WTC11 (cell line): ENCODE measurements around the gene ADAP1. TPM values are rescaled to one million over a fixed set of nuclear protein-coding genes. Genes with fewer than 3 reads are reported as not detected.

ENCODE experiments used
- ATAC-seq: fragments of 200-7000 bp; cut with Tn5 transposase; 2 replicates; pipeline ENCODE4 v1.10.0; 2021; ENCODE audit warnings: mild to moderate bottlenecking, moderate library complexity
- CTCF ChIA-PET: fragments of 300-600 bp; sonication (Branson Sonifier 250); formaldehyde crosslinking; loops from one replicate; lab custom pipeline; 2021; ENCODE audit warnings: antibody characterized with exemption; lab: Charles Lee
- POLR2A ChIA-PET: fragments of 350-600 bp; sonication (Branson Sonifier 250); formaldehyde crosslinking; loops from one replicate; lab custom pipeline; 2021; ENCODE audit warnings: antibody characterized with exemption; lab: Charles Lee
- DNase-seq: peaks from one replicate; pipeline ENCODE4 v3.0.0; 2021; ENCODE audit warnings: low spot score
- H3K27ac Mint-ChIP-seq: 2 replicates; pipeline ENCODE4 v1.8.0; 2021; ENCODE audit warnings: mixed read lengths
- H3K27me3 Mint-ChIP-seq: 2 replicates; pipeline ENCODE4 v1.8.0; 2021; ENCODE audit warnings: low read depth, mild to moderate bottlenecking, moderate library complexity, mixed read lengths
- H3K36me3 Mint-ChIP-seq: 2 replicates; pipeline ENCODE4 v1.8.0; 2021; ENCODE audit warnings: mixed read lengths
- H3K4me1 Mint-ChIP-seq: 2 replicates; pipeline ENCODE4 v1.8.0; 2022; ENCODE audit warnings: mixed read lengths
- H3K4me3 Mint-ChIP-seq: 2 replicates; pipeline ENCODE4 v1.8.0; 2021; ENCODE audit warnings: mild to moderate bottlenecking, moderate library complexity, mixed read lengths
- H3K9me3 Mint-ChIP-seq: 2 replicates; pipeline ENCODE4 v1.8.0; 2021; ENCODE audit warnings: mixed read lengths
- ATF1 ChIP-seq: sonication (generic); formaldehyde crosslinking; IDR thresholded peaks from 2 replicates; pipeline ENCODE4 v1.8.1; 2023; ENCODE audit warnings: mild to moderate bottlenecking, moderate library complexity, missing genetic modification reagents
- CREB1 ChIP-seq: sonication (generic); formaldehyde crosslinking; IDR thresholded peaks from 2 replicates; pipeline ENCODE4 v1.8.0; 2023; ENCODE audit warnings: mild to moderate bottlenecking, missing genetic modification reagents
- CREM ChIP-seq: sonication (generic); formaldehyde crosslinking; IDR thresholded peaks from 2 replicates; pipeline ENCODE4 v1.8.1; 2022; ENCODE audit warnings: mild to moderate bottlenecking, missing genetic modification reagents, moderate library complexity
- FOXJ3 ChIP-seq: sonication (generic); formaldehyde crosslinking; IDR thresholded peaks from 2 replicates; pipeline ENCODE4 v1.9.0; 2021; ENCODE audit warnings: missing genetic modification reagents, mild to moderate bottlenecking, borderline replicate concordance
- FOXP1 ChIP-seq: sonication (generic); formaldehyde crosslinking; IDR thresholded peaks from 2 replicates; pipeline ENCODE4 v1.8.0; 2022; ENCODE audit warnings: missing genetic modification reagents, mild to moderate bottlenecking, moderate library complexity, borderline replicate concordance
- JUN ChIP-seq: sonication (generic); formaldehyde crosslinking; IDR thresholded peaks from 2 replicates; pipeline ENCODE4 v1.8.0; 2023; ENCODE audit warnings: mild to moderate bottlenecking, missing genetic modification reagents
- MYBL2 ChIP-seq: sonication (generic); formaldehyde crosslinking; IDR thresholded peaks from 2 replicates; pipeline ENCODE4 v1.8.1; 2023; ENCODE audit warnings: mild to moderate bottlenecking, moderate library complexity, missing genetic modification reagents
- SMAD4 ChIP-seq: sonication (generic); formaldehyde crosslinking; IDR thresholded peaks from 2 replicates; pipeline ENCODE4 v1.8.0; 2022; ENCODE audit warnings: mild to moderate bottlenecking, missing genetic modification reagents
- TCF7 ChIP-seq: sonication (generic); formaldehyde crosslinking; IDR thresholded peaks from 2 replicates; pipeline ENCODE4 v1.8.0; 2022; ENCODE audit warnings: mild to moderate bottlenecking, low read depth, missing genetic modification reagents, moderate library complexity
- ZNF317 ChIP-seq: sonication (generic); formaldehyde crosslinking; IDR thresholded peaks from 2 replicates; pipeline ENCODE4 v1.8.1; 2023; ENCODE audit warnings: low read depth, mild to moderate bottlenecking, moderate library complexity, missing genetic modification reagents, borderline replicate concordance
- total RNA-seq: library from RNA; stranded (reverse); gene quantifications from 3 replicates; pipeline ENCODE4 v1.2.3, GENCODE V29; 2021
- TF ChIP-seq, protein P1 (sequence below): sonication (generic); formaldehyde crosslinking; IDR thresholded peaks from 2 replicates; pipeline ENCODE4 v1.8.0; 2023; ENCODE audit warnings: mild to moderate bottlenecking, missing genetic modification reagents
- TF ChIP-seq, protein P2 (sequence below): fragments of 250-450 bp; sonication (Bioruptor Pico); IDR thresholded peaks from 2 replicates; pipeline ENCODE4 v1.9.0; 2021; ENCODE audit warnings: moderate library complexity, mild to moderate bottlenecking, inconsistent platforms, borderline replicate concordance
- TF ChIP-seq, protein P3 (sequence below): sonication (generic); formaldehyde crosslinking; IDR thresholded peaks from 2 replicates; pipeline ENCODE4 v1.8.0; 2023; ENCODE audit warnings: missing genetic modification reagents
- TF ChIP-seq, protein P4 (sequence below): sonication (generic); formaldehyde crosslinking; IDR thresholded peaks from 2 replicates; pipeline ENCODE4 v1.8.1; 2023; ENCODE audit warnings: mild to moderate bottlenecking, missing genetic modification reagents
- TF ChIP-seq, protein P5 (sequence below): sonication (generic); formaldehyde crosslinking; IDR thresholded peaks from 2 replicates; pipeline ENCODE4 v1.8.0; 2022; ENCODE audit warnings: mild to moderate bottlenecking, missing genetic modification reagents
- TF ChIP-seq, protein P6 (sequence below): sonication (generic); formaldehyde crosslinking; IDR thresholded peaks from 2 replicates; pipeline ENCODE4 v1.8.1; 2023; ENCODE audit warnings: mild to moderate bottlenecking, missing genetic modification reagents, borderline replicate concordance

ADAP1 gene
- total RNA-seq, 1 experiment from 2014 or later, result 4.3 TPM

DNA sequence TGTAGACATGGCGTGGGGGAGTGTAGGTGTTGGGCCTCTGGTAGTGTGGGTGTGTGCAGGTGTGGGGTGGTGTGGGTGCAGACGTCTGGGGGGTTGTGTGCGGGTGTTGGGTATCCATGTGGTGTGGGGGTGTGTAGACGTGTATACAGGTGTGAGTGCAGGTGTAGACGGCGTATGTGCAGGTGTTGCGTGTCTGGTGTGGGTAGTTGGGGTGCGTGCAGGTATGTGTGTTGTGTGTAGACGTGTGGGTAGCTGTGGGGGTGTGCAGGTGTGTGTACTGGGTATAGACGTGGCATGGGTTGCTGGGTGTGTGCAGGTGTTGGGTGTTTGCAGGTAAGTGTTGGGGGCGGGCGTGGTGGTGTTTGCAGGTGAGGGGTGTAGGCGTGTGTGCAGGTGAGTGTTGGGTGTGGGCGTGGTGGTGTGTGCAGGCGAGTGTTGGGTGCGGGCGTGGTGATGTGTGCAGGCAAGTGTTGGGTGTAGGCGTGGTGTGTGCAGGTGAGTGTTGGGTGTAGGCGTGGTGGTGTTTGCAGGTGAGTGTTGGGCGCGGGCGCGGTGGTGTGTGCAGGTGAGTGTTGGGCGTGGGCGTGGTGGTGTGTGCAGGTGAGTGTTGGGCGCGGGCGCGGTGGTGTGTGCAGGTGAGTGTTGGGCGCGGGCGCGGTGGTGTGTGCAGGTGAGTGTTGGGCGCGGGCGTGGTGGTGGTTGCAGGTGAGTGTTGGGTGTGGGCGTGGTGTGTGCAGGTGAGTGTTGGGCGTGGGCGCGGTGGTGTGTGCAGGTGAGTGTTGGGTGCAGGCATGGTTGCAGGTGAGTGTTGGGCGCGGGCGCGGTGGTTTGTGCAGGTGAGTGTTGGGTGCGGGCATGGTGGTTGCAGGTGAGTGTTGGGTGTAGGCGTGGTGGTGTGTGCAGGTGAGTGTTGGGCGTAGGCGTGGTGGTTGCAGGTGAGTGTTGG, 61.6 kb downstream of the ADAP1 start (continued):
- TF ChIP-seq, protein P1, sequence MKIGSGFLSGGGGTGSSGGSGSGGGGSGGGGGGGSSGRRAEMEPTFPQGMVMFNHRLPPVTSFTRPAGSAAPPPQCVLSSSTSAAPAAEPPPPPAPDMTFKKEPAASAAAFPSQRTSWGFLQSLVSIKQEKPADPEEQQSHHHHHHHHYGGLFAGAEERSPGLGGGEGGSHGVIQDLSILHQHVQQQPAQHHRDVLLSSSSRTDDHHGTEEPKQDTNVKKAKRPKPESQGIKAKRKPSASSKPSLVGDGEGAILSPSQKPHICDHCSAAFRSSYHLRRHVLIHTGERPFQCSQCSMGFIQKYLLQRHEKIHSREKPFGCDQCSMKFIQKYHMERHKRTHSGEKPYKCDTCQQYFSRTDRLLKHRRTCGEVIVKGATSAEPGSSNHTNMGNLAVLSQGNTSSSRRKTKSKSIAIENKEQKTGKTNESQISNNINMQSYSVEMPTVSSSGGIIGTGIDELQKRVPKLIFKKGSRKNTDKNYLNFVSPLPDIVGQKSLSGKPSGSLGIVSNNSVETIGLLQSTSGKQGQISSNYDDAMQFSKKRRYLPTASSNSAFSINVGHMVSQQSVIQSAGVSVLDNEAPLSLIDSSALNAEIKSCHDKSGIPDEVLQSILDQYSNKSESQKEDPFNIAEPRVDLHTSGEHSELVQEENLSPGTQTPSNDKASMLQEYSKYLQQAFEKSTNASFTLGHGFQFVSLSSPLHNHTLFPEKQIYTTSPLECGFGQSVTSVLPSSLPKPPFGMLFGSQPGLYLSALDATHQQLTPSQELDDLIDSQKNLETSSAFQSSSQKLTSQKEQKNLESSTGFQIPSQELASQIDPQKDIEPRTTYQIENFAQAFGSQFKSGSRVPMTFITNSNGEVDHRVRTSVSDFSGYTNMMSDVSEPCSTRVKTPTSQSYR (CRISPR knock-in tag), result no peak
- no peak for TF ChIP-seq FOXP1
- TF ChIP-seq, protein P2, sequence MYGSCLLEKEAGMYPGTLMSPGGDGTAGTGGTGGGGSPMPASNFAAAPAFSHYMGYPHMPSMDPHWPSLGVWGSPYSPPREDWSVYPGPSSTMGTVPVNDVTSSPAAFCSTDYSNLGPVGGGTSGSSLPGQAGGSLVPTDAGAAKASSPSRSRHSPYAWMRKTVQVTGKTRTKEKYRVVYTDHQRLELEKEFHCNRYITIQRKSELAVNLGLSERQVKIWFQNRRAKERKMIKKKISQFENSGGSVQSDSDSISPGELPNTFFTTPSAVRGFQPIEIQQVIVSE (CRISPR knock-in tag), result no peak

DNA sequence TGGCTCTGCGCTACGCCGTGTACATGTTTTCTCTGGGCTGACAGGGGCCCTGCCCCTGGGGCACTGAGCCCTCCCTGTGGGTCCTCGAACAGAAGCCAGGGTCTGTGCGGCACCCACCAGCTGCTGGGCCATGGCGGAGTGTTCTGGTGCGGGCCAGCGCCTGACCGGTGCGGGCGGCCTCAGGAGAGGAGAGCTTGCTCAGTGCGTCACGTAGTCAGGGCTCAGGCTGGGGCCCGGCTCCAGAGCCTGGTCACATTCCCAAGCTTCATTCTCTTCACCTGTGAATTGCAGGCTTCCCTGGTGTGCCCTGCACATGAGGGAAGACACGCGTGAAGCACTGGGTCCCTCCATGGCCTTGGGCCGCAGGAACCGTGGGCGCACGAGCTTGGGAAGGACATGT, 62.7 kb downstream of the ADAP1 start:
- H3K27ac Mint-ChIP-seq, result no peak overlapping the region
- TF ChIP-seq FOXJ3 (no peak), ZNF317 (CRISPR knock-in tag) (no peak)
- H3K9me3 Mint-ChIP-seq, result no peaks in the 10 kb centered on the region
- POLR2A ChIA-PET, result no interaction called here
- no peak overlapping the region for H3K4me3 Mint-ChIP-seq
- peaks cover 64% of the 10 kb centered on the region for H3K36me3 Mint-ChIP-seq
- ATAC-seq (no peak), DNase-seq (no peak)
- H3K4me1 Mint-ChIP-seq, result 0 out of 2 replicates have a peak, but pooled peaks cover 4% of the 10 kb centered on the region
- no peaks in the 10 kb centered on the region for H3K27me3 Mint-ChIP-seq
- CTCF ChIA-PET, result interaction anchor here (0.6 kb wide), 1 partner anchor 107 kb away, joined by 5 read pairs; no protein-coding TSS in a partner anchor

DNA sequence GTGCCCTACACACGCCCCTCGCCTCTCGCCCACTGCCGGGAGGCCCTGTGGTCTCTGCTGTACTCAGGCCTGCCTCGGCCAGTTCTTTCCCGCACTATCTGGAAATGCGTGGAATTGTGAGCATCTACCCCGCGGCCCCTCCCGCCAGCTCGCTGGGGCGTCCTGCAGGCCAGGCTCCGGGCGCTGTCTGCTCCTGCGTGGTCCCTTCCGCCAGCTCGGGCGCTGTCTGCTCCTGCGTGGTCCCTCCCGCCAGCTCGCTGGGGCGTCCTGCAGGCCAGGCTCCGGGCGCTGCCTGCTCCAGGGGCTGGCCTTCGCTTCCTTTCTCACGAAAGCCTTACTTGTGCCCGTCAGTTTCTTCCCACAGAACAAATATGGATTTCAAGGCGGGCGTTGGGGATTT, 63.2 kb downstream of the ADAP1 start:
- Mint-ChIP-seq H3K4me3 (no peak overlapping the region), H3K27me3 (no peaks in the 10 kb centered on the region), H3K4me1 (0 out of 2 replicates have a peak, but pooled peaks cover 4% of the 10 kb centered on the region), H3K36me3 (peaks cover 62% of the 10 kb centered on the region), H3K9me3 (no peaks in the 10 kb centered on the region), H3K27ac (no peak overlapping the region; the same call in 1 of the 2 replicates)
- ATAC-seq (no peak), DNase-seq (no peak)
- CTCF ChIA-PET, result no interaction called here
- POLR2A ChIA-PET, result no interaction called here
- TF ChIP-seq JUN (CRISPR knock-in tag) (no peak), TCF7 (CRISPR knock-in tag) (no peak), ATF1 (no peak), CREB1 (CRISPR knock-in tag) (no peak), MYBL2 (CRISPR knock-in tag) (no peak), CREM (CRISPR knock-in tag) (no peak), SMAD4 (no peak)
- TF ChIP-seq, protein P3, sequence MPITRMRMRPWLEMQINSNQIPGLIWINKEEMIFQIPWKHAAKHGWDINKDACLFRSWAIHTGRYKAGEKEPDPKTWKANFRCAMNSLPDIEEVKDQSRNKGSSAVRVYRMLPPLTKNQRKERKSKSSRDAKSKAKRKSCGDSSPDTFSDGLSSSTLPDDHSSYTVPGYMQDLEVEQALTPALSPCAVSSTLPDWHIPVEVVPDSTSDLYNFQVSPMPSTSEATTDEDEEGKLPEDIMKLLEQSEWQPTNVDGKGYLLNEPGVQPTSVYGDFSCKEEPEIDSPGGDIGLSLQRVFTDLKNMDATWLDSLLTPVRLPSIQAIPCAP (CRISPR knock-in tag), result no peak
- TF ChIP-seq, protein P4, sequence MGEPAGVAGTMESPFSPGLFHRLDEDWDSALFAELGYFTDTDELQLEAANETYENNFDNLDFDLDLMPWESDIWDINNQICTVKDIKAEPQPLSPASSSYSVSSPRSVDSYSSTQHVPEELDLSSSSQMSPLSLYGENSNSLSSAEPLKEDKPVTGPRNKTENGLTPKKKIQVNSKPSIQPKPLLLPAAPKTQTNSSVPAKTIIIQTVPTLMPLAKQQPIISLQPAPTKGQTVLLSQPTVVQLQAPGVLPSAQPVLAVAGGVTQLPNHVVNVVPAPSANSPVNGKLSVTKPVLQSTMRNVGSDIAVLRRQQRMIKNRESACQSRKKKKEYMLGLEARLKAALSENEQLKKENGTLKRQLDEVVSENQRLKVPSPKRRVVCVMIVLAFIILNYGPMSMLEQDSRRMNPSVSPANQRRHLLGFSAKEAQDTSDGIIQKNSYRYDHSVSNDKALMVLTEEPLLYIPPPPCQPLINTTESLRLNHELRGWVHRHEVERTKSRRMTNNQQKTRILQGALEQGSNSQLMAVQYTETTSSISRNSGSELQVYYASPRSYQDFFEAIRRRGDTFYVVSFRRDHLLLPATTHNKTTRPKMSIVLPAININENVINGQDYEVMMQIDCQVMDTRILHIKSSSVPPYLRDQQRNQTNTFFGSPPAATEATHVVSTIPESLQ (CRISPR knock-in tag), result no peak
- TF ChIP-seq, protein P5, sequence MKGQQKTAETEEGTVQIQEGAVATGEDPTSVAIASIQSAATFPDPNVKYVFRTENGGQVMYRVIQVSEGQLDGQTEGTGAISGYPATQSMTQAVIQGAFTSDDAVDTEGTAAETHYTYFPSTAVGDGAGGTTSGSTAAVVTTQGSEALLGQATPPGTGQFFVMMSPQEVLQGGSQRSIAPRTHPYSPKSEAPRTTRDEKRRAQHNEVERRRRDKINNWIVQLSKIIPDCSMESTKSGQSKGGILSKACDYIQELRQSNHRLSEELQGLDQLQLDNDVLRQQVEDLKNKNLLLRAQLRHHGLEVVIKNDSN, result no peak
- TF ChIP-seq, protein P6, sequence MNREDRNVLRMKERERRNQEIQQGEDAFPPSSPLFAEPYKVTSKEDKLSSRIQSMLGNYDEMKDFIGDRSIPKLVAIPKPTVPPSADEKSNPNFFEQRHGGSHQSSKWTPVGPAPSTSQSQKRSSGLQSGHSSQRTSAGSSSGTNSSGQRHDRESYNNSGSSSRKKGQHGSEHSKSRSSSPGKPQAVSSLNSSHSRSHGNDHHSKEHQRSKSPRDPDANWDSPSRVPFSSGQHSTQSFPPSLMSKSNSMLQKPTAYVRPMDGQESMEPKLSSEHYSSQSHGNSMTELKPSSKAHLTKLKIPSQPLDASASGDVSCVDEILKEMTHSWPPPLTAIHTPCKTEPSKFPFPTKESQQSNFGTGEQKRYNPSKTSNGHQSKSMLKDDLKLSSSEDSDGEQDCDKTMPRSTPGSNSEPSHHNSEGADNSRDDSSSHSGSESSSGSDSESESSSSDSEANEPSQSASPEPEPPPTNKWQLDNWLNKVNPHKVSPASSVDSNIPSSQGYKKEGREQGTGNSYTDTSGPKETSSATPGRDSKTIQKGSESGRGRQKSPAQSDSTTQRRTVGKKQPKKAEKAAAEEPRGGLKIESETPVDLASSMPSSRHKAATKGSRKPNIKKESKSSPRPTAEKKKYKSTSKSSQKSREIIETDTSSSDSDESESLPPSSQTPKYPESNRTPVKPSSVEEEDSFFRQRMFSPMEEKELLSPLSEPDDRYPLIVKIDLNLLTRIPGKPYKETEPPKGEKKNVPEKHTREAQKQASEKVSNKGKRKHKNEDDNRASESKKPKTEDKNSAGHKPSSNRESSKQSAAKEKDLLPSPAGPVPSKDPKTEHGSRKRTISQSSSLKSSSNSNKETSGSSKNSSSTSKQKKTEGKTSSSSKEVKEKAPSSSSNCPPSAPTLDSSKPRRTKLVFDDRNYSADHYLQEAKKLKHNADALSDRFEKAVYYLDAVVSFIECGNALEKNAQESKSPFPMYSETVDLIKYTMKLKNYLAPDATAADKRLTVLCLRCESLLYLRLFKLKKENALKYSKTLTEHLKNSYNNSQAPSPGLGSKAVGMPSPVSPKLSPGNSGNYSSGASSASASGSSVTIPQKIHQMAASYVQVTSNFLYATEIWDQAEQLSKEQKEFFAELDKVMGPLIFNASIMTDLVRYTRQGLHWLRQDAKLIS (CRISPR knock-in tag), result no peak
